ENCODE results near the gene MCRIP2. TPM values are rescaled to one million over a fixed set of nuclear protein-coding genes. Genes with fewer than 3 reads are reported as not detected.
A peak's percentile ranks its signal among the peaks of the same experiment; 100 is the strongest.

MCRIP2 gene
- total RNA-seq, 1 donor from 2014 or later, result 181 TPM

DNA sequence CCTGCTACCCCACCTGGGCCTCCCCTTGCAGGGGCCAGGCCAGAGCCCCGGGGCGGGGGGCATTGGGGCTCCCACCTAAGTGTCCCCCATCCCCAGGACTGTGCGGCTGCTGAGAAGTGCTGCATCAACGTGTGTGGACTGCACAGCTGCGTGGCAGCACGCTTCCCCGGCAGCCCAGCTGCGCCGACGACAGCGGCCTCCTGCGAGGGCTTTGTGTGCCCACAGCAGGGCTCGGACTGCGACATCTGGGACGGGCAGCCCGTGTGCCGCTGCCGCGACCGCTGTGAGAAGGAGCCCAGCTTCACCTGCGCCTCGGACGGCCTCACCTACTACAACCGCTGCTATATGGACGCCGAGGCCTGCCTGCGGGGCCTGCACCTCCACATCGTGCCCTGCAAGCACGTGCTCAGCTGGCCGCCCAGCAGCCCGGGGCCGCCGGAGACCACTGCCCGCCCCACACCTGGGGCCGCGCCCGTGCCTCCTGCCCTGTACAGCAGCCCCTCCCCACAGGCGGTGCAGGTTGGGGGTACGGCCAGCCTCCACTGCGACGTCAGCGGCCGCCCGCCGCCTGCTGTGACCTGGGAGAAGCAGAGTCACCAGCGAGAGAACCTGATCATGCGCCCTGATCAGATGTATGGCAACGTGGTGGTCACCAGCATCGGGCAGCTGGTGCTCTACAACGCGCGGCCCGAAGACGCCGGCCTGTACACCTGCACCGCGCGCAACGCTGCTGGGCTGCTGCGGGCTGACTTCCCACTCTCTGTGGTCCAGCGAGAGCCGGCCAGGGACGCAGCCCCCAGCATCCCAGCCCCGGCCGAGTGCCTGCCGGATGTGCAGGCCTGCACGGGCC lies 8.9 kb upstream of the MCRIP2 start:
- TF ChIP-seq CTCF (IDR thresholded peaks at IDR 0.05; ENCODE audit: borderline replicate concordance), result no peak
- DNase-seq, result no peak
- H3K9me3 ChIP-seq (replicated peaks), result no peaks in the 10 kb centered on the region
- H3K27ac ChIP-seq (replicated peaks), result no peak overlapping the region
- H3K36me3 ChIP-seq, result peaks cover 31% of the 10 kb centered on the region
- H3K27me3 ChIP-seq (ENCODE audit: low read depth), result no peaks in the 10 kb centered on the region
- intact Hi-C loops (cut with micrococcal nuclease), result no loop called here
- H3K4me1 ChIP-seq, result peaks cover 50% of the 10 kb centered on the region
- no peak overlapping the region for H3K4me3 ChIP-seq

- Histone ChIP-seq H3K9me3 (replicated peaks) (no peaks in the 10 kb centered on the region), H3K4me3 (no peak overlapping the region), H3K27me3 (ENCODE audit: low read depth) (no peaks in the 10 kb centered on the region), H3K4me1 (peaks cover 57% of the 10 kb centered on the region), H3K27ac (replicated peaks) (no peak overlapping the region), H3K36me3 (peaks cover 23% of the 10 kb centered on the region)
- TF ChIP-seq CTCF (IDR thresholded peaks at IDR 0.05; ENCODE audit: borderline replicate concordance), result no peak
- no peak for DNase-seq
- intact Hi-C loops (cut with micrococcal nuclease), result no loop called here
These were observed 8.1 kb upstream of the MCRIP2 start for GRCh38 chr16:633336-634050.

DNA sequence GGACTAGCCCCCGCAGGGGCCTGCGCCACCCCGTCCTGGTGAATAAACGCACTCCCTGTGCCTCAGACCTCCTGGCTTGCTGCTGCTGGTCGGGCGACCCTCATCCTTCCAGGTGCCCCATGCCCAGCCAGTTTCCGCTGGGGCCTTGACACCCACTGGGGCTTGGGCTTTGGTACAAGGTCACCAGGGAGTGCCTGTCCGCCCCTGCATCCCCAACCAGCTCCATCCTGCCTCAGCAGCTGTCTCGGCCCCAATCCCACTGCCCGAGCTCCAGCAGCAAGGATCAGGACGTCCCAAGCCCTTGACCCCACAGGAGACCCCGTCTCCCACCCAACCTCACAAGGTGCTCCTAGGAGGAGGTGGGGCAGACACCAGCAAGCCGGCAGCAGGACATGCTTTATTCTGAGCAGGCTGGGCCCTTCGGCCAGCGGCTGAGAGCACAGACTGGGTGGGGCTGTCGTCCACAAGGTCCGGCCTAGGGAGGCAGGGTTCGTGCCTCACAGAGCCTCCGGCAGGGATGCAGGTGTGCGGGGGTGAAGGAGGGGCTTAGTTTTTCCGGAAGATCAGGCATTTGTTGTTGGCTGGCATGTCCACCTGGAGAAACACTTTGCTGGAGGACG lies 7.5 kb upstream of the MCRIP2 start:
- DNase-seq, result no peak
- intact Hi-C loops (cut with micrococcal nuclease), result no loop called here
- H3K4me1 ChIP-seq, result peaks cover 58% of the 10 kb centered on the region

DNA sequence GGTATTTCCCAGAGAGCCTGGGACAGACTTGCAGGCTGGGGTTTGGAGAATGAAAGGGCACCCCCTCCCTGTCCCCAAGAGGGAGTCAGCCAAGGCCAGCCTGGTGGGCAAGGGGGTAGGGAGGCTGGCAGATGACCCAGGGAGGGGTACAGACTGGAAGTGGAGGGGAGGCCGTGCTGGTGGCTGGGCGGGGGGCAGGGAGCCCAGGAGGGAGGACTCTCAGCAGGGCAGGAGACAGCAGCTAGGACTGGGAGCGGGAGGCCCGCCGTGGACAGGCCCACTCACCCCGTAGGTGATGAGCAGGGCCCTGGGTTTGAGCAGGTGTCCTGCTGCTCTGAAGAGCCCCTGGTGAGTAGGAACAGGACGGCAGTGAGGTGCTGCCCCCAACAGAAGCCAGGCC lies 6.6 kb upstream of the MCRIP2 start:
- H3K4me1 ChIP-seq, result peaks cover 50% of the 10 kb centered on the region
- DNase-seq, result no peak

More for the DNA sequence above, 7.5 kb upstream of the MCRIP2 start:
- peaks cover 22% of the 10 kb centered on the region for H3K36me3 ChIP-seq
- H3K9me3 ChIP-seq (replicated peaks), result no peaks in the 10 kb centered on the region
- H3K27me3 ChIP-seq (ENCODE audit: low read depth), result no peaks in the 10 kb centered on the region
- no peak overlapping the region for H3K27ac ChIP-seq (replicated peaks)
- TF ChIP-seq CTCF (IDR thresholded peaks at IDR 0.05; ENCODE audit: borderline replicate concordance), result no peak
- no peak overlapping the region for H3K4me3 ChIP-seq

More for the DNA sequence above, 6.6 kb upstream of the MCRIP2 start:
- Histone ChIP-seq H3K4me3 (peak overlapping the region; percentile 91), H3K27ac (replicated peaks) (no peak overlapping the region), H3K27me3 (ENCODE audit: low read depth) (no peaks in the 10 kb centered on the region), H3K9me3 (replicated peaks) (no peaks in the 10 kb centered on the region), H3K36me3 (peaks cover 22% of the 10 kb centered on the region)
- TF ChIP-seq CTCF (IDR thresholded peaks at IDR 0.05; ENCODE audit: borderline replicate concordance), result no peak
- intact Hi-C loops (cut with micrococcal nuclease), result no loop called here

Measured in left ventricle myocardium inferior (tissue), 1 donor.